ENCODE data around the gene XXYLT1. TPM values are rescaled to one million over a fixed set of nuclear protein-coding genes. Genes with fewer than 3 reads are reported as not detected.

Gene XXYLT1
- total RNA-seq, 1 donor from 2014 or later, result 8.9 TPM

GRCh38 chr3:195118671-195119070, 152.3 kb downstream of the XXYLT1 start:
- H3K27ac ChIP-seq, result no peak overlapping the region

GRCh38 chr3:195117978-195118581, 152.9 kb downstream of the XXYLT1 start:
- H3K27ac ChIP-seq, result no peak overlapping the region
- ATAC-seq, result no peak
- intact Hi-C loops (cut with DNase I), result no loop called here

More at GRCh38 chr3:195118671-195119070, 152.3 kb downstream of the XXYLT1 start:
- peaks cover 10% of the 10 kb centered on the region for H3K4me1 ChIP-seq
- ATAC-seq (no peak), DNase-seq (no peak)
- no peaks in the 10 kb centered on the region for H3K36me3 ChIP-seq
- H3K27me3 ChIP-seq (ENCODE audit: low read depth), result no peaks in the 10 kb centered on the region
- intact Hi-C loops (cut with DNase I), result no loop called here
- no peaks in the 10 kb centered on the region for H3K9me3 ChIP-seq
- no peak overlapping the region for H3K4me3 ChIP-seq
- TF ChIP-seq, protein P1, sequence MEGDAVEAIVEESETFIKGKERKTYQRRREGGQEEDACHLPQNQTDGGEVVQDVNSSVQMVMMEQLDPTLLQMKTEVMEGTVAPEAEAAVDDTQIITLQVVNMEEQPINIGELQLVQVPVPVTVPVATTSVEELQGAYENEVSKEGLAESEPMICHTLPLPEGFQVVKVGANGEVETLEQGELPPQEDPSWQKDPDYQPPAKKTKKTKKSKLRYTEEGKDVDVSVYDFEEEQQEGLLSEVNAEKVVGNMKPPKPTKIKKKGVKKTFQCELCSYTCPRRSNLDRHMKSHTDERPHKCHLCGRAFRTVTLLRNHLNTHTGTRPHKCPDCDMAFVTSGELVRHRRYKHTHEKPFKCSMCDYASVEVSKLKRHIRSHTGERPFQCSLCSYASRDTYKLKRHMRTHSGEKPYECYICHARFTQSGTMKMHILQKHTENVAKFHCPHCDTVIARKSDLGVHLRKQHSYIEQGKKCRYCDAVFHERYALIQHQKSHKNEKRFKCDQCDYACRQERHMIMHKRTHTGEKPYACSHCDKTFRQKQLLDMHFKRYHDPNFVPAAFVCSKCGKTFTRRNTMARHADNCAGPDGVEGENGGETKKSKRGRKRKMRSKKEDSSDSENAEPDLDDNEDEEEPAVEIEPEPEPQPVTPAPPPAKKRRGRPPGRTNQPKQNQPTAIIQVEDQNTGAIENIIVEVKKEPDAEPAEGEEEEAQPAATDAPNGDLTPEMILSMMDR (IDR thresholded peaks at IDR 0.05), result no peak

DNA sequence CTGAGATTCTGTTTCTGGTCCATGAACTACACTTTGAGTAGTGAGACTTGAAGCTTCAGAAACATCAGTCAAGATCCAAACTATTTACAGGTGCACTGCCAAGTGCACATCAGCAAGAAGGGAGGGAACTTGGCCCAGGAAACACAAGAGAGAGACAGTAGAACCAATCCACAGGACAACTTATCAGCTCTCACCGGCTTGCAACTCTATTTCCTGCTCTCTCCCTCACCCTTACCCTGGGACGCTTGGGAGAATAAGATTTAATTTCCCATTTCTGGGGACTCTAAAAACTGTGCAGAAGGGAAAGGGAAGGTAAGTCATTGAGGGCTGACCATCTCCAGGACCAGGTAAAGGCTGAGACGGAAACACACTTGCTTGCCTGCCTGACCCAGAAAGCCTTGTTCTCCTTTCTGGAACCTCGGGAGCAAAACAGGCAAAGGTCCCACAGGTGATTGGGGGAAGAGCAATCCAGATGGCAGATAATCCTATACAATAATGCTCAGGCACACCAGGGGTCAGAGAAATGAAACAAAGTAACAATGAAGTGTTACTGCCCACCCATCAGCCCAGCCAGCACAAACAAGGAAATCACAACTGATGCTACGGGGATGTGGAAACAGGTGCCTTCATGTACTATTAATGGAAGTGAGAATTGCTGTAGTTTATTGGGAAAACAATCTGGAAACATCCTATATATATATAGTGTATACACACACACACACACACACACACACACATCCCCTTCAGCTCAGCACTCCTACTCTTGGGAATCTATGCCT, 154.4 kb downstream of the XXYLT1 start:
- Histone ChIP-seq H3K27ac (no peak overlapping the region), H3K9me3 (no peaks in the 10 kb centered on the region), H3K4me1 (peaks cover 10% of the 10 kb centered on the region), H3K4me3 (no peak overlapping the region), H3K36me3 (no peaks in the 10 kb centered on the region), H3K27me3 (ENCODE audit: low read depth) (no peaks in the 10 kb centered on the region)
- ATAC-seq, result no peak
- intact Hi-C loops (cut with DNase I), result no loop called here
- DNase-seq, result no peak
- TF ChIP-seq, protein P1 (IDR thresholded peaks at IDR 0.05), result no peak

More at GRCh38 chr3:195117978-195118581, 152.9 kb downstream of the XXYLT1 start:
- Histone ChIP-seq H3K36me3 (no peaks in the 10 kb centered on the region), H3K27me3 (ENCODE audit: low read depth) (no peaks in the 10 kb centered on the region), H3K9me3 (no peaks in the 10 kb centered on the region), H3K4me1 (peaks cover 10% of the 10 kb centered on the region), H3K4me3 (no peak overlapping the region)
- DNase-seq, result no peak
- TF ChIP-seq, protein P1 (IDR thresholded peaks at IDR 0.05), result peak; percentile 23

- H3K9me3 ChIP-seq, result no peaks in the 10 kb centered on the region
- ATAC-seq, result no peak
- intact Hi-C loops (cut with DNase I), result no loop called here
- DNase-seq, result no peak
- H3K36me3 ChIP-seq, result no peaks in the 10 kb centered on the region
- no peak overlapping the region for H3K27ac ChIP-seq
- no peaks in the 10 kb centered on the region for H3K27me3 ChIP-seq (ENCODE audit: low read depth)
- peaks cover 10% of the 10 kb centered on the region for H3K4me1 ChIP-seq
- H3K4me3 ChIP-seq, result no peak overlapping the region
- TF ChIP-seq, protein P1 (IDR thresholded peaks at IDR 0.05), result no peak
Measured at GRCh38 chr3:195115600-195116406, 155.2 kb downstream of the XXYLT1 start.

DNA sequence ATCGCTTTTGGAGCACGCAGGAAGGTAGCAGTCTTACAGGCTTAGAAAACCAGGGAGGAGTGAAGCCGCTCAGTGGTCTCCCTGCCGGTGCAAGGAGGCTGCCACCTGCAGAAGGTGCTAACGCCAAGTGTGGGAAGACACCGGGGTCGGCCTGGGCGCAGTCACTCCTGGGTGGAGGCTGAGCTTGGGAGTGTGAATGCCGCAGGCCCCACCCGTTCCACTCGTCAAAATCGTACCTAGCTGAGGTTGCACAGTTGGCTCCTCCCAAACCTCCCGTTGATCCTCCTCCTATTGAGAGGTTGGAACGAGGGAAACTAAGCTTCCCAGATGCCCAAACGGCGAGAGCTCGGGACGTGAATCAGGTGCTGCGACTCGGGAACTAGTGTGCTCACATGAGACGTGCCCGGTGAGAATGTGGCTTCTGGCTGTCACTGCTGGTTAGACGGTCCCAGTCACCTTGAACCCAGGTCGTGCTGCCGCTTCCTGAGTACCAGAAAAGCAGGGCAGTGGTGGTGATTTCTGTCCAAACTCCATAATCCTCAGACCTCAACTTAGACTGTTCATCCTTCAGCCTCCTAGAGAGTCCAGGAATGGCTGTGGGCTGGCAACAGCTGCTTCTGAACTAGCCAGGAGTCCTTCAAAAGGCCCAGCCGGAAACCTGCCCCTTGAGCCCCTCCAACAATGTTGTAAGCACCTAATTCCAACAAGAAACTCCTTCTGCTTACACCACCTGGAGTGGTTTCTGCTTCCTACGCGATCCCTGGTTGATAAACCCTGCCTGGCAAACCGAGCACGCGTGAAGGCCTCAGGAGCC, 156.0 kb downstream of the XXYLT1 start:
- no peak overlapping the region for H3K27ac ChIP-seq
- H3K4me3 ChIP-seq, result no peak overlapping the region
- no peaks in the 10 kb centered on the region for H3K9me3 ChIP-seq
- H3K27me3 ChIP-seq (ENCODE audit: low read depth), result no peaks in the 10 kb centered on the region
- intact Hi-C loops (cut with DNase I), result no loop called here
- DNase-seq, result no peak
- H3K4me1 ChIP-seq, result peaks cover 10% of the 10 kb centered on the region
- TF ChIP-seq, protein P1 (IDR thresholded peaks at IDR 0.05), result no peak
- peak; percentile 34 to 66 for ATAC-seq
- no peaks in the 10 kb centered on the region for H3K36me3 ChIP-seq
